GM18873 (cell line): ENCODE data around the gene CLDN15.
"Not testable (repeated sequence)": the region's sequence is repeated elsewhere in the genome, so short reads cannot be mapped to it uniquely, and the experiment has no call there.

ENCODE experiments used
- ATAC-seq: cut with Tn5 transposase; IDR thresholded peaks from one replicate; pipeline ENCODE4 v1.9.1; 2021; ENCODE audit warnings: mild to moderate bottlenecking, moderate library complexity, moderate number of reproducible peaks; ENCODE audit not compliant: unreplicated experiment, low FRiP score

CLDN15 gene

DNA sequence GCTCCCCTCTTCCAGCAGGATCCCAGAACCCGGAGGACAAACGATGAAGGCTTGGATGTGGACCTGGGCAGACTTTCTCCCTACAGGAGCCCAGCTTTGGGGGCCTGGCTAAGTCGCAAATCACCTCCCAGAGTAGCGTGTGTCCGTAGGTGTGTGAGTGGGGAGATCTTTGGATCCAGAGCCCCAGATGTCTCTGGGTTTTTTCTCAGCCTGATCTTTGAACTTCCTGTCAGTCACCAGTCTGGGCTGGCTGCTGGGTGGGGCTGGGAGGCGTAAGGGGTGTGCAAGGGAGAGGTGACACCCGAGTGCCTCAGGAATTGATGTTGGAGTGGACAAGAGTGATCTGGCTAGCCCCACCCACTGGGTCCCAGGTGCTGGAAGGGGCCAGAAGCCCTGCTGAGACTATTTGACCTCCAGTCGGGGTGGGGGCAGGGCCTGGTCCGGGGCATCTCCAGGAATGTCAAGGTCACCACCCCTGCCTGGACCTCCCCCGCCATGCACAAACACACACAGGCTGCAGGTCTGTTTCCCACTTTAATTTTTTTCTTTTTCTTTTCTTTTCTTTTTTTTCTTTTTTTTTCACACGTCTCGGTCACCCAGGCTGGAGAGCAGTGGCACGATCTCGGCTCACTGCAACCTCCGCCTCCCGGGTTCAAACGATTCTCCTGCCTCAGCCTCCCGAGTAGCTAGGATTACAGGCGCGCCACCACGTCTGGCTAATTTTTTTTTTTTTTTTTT is 36.6 kb downstream of the CLDN15 start, which contains the start of gene MOGAT3:
TSS of gene MOGAT3 (minus strand) at position 175 of the 738 bp plus-strand sequence. CDS start 182 bp downstream, outside the sequence.
- no peak for ATAC-seq

DNA sequence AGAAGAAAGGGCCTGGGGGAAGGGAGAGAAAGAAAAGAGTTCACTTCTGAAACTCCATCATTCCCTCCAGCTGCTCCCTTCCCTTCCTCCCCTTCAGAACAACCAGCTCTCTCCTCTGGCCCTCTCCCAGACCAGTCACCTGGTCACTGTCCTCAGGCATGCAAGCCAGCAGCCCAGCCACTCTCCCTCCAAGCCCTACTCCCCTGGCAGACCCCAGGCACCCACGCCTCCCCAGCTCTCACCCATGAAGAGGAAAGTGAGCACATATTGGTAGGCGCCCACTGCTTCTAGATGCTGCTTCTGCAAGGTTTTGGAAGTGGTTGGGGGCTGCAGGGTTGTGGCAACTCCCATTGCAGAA is 37.1 kb downstream of the CLDN15 start:
- ATAC-seq, result no peak

DNA sequence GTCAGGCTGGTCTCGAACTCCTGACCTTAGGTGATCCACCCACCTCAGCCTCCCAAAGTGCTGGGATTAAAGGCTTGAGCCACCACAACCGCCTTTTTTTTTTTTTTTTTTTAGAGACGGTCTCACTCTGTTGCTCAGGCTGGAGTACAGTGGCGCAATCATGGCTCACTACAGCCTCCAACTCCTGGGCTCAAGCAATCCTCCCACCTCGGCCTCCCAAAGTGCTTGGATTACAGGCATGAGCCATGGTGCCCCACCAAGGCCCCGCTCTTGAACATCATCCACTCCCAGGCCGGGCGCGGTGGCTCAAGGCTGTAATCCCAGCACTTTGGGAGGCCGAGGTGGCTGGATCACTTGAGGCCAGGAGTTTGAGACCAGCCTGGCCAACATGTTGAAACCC is 38.1 kb downstream of the CLDN15 start:
- ATAC-seq, result not testable (repeated sequence)

DNA sequence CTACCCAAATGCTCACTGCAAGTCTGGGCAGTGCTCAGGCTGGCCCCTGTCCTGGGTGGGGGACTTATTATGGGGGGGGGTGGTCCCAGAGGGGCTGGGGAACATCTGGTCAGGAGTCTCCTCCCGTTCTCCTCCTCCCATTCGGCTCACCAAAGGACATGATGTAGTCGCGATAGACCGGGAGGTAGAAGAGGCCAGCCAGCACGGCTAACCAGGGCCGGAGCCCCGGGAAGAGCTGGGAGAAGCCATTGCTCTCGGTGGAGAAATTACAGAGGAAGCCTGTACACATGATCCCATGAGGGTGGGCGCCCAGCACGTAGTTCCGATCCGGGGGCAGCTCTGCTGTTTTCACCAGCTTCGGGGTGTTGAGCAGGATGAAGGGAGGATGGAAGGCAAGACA is 39.1 kb downstream of the CLDN15 start:
- no peak for ATAC-seq

DNA sequence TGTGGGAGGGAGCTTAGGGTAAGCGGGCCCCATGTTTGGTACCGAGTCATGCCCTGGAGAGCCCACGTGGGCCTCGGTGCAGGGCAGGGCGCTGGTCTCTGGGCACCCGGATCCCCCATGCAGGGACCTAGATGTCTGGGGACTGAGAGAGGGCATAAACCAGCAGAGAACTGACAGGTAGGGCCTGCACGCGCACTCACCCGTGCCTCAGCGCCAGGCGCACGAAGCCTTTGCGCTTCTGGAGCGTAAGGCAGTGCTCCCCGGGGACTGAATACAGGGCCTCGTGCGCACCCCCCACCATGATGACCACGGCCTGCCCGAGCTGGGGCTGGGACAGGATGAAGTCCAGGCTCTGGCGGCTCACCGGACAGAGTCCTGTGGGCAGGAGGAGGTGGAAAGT is 39.6 kb downstream of the CLDN15 start:
- ATAC-seq, result no peak

DNA sequence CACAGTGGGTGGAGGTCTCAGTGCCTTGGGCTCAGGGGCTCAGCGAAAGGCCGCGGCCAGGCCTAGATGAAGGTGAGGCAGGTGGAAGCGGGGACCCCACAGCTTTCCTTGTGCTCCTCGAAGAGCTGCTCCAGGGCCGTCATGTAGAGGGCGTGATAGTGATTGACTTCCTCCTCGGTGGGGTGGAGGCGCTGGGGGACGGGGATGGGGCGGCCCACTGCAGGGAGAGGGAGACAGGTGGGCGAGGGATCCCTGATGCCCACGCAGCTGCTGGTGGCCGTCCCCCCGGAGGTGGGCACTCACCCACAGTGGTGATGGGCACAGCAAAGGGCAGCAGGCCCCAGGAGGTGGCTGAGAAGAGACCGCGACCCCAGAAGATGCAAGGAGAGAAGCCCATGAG is 41.7 kb downstream of the CLDN15 start:
- no peak for ATAC-seq

DNA sequence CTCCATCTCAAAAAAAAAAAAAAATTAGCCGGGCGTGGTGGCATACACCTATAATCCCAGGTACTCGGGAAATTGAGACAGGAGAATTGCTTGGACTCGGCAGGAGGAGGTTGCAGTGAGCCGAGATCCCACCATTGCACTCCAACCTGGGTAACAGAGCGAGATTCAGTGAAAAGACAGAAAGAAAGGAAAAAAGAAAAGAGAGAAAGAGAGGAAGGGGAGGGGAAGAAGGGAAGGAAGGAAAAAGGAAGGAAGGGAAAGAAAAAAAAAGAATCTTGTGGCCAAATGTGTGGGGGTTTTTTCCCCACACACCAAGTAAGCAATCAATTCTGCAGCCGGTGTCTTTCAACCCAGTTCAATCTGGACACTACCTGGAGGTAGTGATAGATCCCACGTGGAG is 48.5 kb downstream of the CLDN15 start:
- ATAC-seq, result no peak

DNA sequence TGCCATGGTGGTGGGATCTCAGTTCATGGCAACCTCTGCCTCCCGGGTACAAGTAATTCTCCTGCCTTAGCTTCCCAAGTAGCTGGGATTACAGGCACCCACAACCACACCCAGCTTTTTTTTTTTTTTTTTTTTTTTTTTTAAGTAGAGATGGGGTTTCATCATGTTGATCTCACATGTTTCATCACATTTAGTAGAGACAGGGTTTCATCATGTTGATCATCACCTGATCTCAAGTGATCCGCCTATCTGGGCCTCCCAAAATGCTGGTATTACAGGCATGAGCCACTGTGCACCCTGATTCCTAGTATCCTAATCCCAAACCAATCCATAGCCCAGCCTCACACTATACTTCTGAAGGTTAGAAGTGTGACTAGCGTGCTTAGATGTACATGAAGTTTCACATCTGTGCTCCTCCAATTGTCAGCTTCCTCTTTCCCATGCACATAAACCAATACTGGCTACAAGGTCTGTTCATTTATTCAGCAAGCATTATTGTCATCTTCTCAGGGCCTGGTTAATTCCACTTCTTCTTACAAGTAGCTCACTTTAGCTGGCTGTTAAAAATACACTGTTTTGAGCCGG is 50.7 kb downstream of the CLDN15 start:
- ATAC-seq, result no peak

DNA sequence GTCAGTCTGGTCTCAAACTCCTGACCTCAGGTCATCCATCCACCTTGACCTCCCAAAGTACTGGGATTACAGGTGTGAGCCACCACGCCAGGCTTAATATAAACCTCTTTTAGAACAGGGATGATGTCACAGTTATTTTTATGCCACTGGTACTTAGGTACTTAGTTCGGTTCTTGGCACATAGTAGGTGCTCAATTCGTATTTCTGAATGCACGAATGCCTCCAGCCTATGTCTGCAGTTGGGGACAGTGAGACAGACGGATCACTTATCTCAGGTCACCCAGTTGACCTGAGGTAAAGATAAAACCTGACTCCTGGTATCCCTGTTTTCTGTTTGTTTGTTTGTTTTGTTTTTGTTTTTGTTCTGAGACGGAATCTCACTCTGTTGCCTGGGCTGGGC is 51.4 kb downstream of the CLDN15 start:
- no peak for ATAC-seq

DNA sequence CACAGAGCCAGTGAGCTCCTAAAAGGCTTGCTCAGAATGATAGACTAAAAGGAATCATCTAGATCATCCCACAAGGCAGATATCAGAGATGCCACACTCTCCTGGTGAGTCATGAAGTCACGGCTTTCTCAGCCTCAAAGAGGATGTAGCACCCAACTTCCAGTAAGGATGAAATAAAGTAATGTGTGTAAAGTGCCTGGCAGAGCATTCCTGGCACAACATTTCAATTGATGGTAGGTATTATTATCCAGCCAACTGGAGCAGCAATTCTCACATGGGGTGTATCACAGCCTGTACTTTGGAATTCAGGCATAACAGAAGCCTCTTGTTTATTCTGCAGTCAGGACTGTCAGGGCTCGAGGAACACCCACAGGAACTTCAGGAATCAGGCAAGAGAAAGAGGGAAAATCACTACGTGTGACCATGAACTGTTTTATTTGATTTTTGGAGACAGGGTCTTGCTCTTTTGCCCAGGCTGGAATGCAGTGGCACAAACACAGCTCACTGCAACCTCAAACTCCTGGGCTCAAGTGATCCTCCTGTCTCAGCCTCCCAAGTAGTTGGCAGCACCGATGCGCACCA is 52.3 kb downstream of the CLDN15 start:
- ATAC-seq, result no peak
